ENCODE results near the gene LLPH.

The LLPH gene

DNA sequence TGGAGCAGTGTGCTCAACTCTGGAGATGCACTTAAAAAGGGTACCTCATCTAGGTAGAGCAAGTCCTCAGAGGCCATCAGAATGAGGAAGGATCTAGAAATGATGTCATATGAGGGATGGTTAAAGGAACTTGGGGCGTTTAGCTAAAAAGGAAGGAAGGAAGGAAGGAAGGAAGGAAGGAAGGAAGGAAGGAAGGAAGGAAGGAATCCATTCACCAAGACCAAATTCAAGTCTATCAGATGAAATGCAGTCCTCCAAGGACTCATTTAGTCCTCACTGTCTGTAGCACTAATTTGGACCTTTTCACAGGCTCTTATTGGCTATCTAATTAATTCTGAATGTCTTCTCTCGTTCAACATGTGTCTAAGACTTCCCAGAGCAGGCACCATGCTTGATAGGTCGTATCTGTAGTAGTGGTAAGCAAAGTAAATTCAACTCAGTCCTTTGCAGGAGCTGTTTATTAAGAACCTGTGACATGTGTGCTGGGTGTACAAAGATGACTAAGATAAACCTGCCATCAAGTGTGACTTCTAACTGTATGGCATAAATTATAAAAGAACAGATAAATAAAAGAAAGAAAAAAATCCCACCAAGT is 63.5 kb downstream of the LLPH start:
- Mint-ChIP-seq H3K36me3 (no peaks in the 10 kb centered on the region), H3K9me3 (peaks cover 0 to 2% of the 10 kb centered on the region in 2 donors), H3K27me3 (peaks cover 4 to 6% of the 10 kb centered on the region in 2 donors), H3K4me3 (no peak overlapping the region), H3K27ac (no peak overlapping the region), H3K4me1 (peaks cover 12 to 34% of the 10 kb centered on the region in 2 donors)
- no peak for DNase-seq
- peak in 1 of 2 donors; percentile 65 for ATAC-seq (replicated peaks)

Measured in stimulated activated naive B cell treated with anti-CD40 and anti-IgM and Interleukin-4, amounts not matched to agents 10 μg/mL and 1 μg/mL and 100 μg/mL, for 72 hours (primary cell).